NT2/D1 (cell line): ENCODE measurements around the gene SKAP1.

Experiments used
- YY1 ChIP-seq: IDR thresholded peaks from 2 replicates; pipeline ENCODE4 v1.6.1; 2011; ENCODE audit not compliant: insufficient read length, insufficient read depth
- ZNF274 ChIP-seq: IDR thresholded peaks from 2 replicates; pipeline ENCODE4 v1.6.1; 2011; ENCODE audit warnings: mild to moderate bottlenecking, low read depth, low read length

DNA sequence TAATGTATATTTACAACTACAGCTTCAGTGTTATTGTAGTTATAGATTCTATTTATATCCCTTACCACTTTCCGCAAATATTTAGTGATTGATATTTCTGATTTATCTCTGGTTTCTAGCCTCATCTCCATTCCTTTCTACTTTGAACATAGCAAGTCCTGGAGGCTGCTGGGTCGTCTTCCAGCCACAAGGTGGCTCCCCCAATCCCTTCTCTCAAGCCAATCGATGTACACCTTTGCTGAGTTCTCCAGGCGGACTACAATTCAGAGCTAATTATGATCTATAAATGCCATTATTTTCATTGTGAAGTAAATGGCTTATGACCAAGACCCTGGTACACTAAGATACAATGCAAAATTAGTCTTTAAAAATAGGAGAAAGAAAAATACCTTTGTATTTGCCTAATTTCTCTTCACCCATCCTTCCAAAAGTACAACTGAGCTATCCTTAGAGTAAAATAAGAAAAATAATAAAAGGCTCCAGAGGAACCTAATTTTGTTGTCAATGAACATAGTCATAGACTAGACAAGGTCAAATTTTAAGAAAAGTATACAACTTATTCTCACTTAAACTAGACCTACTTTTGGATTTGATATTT, 122.1 kb downstream of the SKAP1 start:
- TF ChIP-seq ZNF274, result no peak
- no peak for TF ChIP-seq YY1
